DOHH2 (cell line): ENCODE measurements around the gene PDE4D.

Experiments
- H3F3A ChIP-seq: fragments of 200-600 bp; sonication (generic), shearing (Covaris generic); 2 replicates; pipeline ENCODE4 v1.6.0; 2016; ENCODE audit warnings: antibody characterized with exemption, mild to moderate bottlenecking; ENCODE audit not compliant: control insufficient read depth, insufficient read depth
- H3K27ac ChIP-seq: fragments of 200-600 bp; sonication (generic); 2 replicates; pipeline ENCODE4 v1.5.1; 2014; ENCODE audit warnings: low read depth, mild to moderate bottlenecking, low read length, moderate library complexity
- H3K27me3 ChIP-seq: fragments of 200-600 bp; sonication (generic); 2 replicates; pipeline ENCODE4 v1.6.1; 2014; ENCODE audit warnings: mild to moderate bottlenecking, low read length, mixed read lengths; ENCODE audit not compliant: control insufficient read depth
- H3K36me3 ChIP-seq: fragments of 200-600 bp; sonication (generic); 2 replicates; pipeline ENCODE4 v1.6.1; 2014; ENCODE audit warnings: mild to moderate bottlenecking, low read length, moderate library complexity, mixed read lengths; ENCODE audit not compliant: control insufficient read depth
- H3K4me1 ChIP-seq: fragments of 200-600 bp; sonication (generic); 2 replicates; pipeline ENCODE4 v1.6.1; 2014; ENCODE audit warnings: mild to moderate bottlenecking, low read length, mixed read lengths; ENCODE audit not compliant: control insufficient read depth
- H3K4me2 ChIP-seq: fragments of 200-600 bp; sonication (generic); 2 replicates; pipeline ENCODE4 v1.6.0; 2014; ENCODE audit warnings: mild to moderate bottlenecking, low read length, moderate library complexity
- H3K4me3 ChIP-seq: fragments of 200-600 bp; sonication (generic); 2 replicates; pipeline ENCODE4 v1.5.1; 2014; ENCODE audit warnings: mild to moderate bottlenecking, low read length, mixed read lengths
- H3K79me2 ChIP-seq: fragments of 200-600 bp; sonication (generic); 2 replicates; pipeline ENCODE4 v1.6.1; 2014; ENCODE audit warnings: mild to moderate bottlenecking, low read length, mixed read lengths; ENCODE audit not compliant: control insufficient read depth
- H3K9me2 ChIP-seq: fragments of 200-600 bp; sonication (generic); replicated peaks from 2 replicates; pipeline ENCODE4 v1.6.1; 2014; ENCODE audit warnings: mild to moderate bottlenecking, low read length, mixed read lengths; ENCODE audit not compliant: control insufficient read depth
- H3K9me3 ChIP-seq: fragments of 200-600 bp; sonication (generic); 2 replicates; pipeline ENCODE4 v1.6.1; 2014; ENCODE audit warnings: antibody characterized with exemption, low read length, mixed read lengths; ENCODE audit not compliant: control insufficient read depth, insufficient read depth
- H4K20me1 ChIP-seq: fragments of 200-600 bp; sonication (generic); 2 replicates; pipeline ENCODE4 v1.6.0; 2014; ENCODE audit warnings: low read depth, mild to moderate bottlenecking, antibody characterized with exemption, low read length, moderate library complexity; ENCODE audit not compliant: control insufficient read depth, insufficient read depth
- EZH2phosphoT487 ChIP-seq: fragments of 200-600 bp; sonication (generic); IDR thresholded peaks from 2 replicates; pipeline ENCODE4 v1.6.1; 2017; ENCODE audit warnings: borderline replicate concordance, mild to moderate bottlenecking, antibody characterized with exemption, low read length, moderate library complexity, mixed read lengths
- TF ChIP-seq, protein P1 (sequence below): fragments of 200-600 bp; sonication (generic); IDR thresholded peaks from one replicate; pipeline ENCODE4 v1.5.1; 2014; ENCODE audit warnings: antibody characterized with exemption, mild to moderate bottlenecking, low read depth, low read length; ENCODE audit not compliant: poor library complexity, severe bottlenecking

PDE4D gene

DNA sequence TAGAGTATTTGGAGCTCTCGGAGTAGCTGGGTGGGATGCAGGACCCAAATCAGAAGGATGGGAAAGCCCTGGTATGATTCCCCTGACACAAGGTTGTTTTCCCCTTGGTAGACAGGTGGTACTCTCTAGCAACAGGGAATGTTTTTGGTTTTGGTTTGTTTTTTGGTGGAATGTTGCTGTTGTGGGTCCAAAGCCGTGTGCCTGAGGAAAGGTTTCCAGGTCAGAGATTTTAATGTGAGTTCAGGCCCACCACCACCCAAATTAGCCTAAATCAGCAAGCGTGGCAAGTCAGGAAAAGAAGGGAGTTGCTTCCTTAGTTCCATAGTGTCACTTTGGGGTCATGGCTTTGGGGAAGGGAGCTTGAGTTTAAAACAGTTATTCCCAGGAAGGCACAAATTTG is 925.2 kb downstream of the PDE4D start:
- no peaks in the 10 kb centered on the region for H3K79me2 ChIP-seq
- H3K27me3 ChIP-seq = no peaks in the 10 kb centered on the region
- H3K9me3 ChIP-seq = no peaks in the 10 kb centered on the region
- no peaks in the 10 kb centered on the region for H3K9me2 ChIP-seq
- H3K4me3 ChIP-seq = no peak overlapping the region
- H3K4me1 ChIP-seq = no peaks in the 10 kb centered on the region
- H3K4me2 ChIP-seq = no peak overlapping the region
- no peaks in the 10 kb centered on the region for H3F3A ChIP-seq
- H3K27ac ChIP-seq = no peak overlapping the region
- TF ChIP-seq EZH2phosphoT487 = no peak
- TF ChIP-seq, protein P1, sequence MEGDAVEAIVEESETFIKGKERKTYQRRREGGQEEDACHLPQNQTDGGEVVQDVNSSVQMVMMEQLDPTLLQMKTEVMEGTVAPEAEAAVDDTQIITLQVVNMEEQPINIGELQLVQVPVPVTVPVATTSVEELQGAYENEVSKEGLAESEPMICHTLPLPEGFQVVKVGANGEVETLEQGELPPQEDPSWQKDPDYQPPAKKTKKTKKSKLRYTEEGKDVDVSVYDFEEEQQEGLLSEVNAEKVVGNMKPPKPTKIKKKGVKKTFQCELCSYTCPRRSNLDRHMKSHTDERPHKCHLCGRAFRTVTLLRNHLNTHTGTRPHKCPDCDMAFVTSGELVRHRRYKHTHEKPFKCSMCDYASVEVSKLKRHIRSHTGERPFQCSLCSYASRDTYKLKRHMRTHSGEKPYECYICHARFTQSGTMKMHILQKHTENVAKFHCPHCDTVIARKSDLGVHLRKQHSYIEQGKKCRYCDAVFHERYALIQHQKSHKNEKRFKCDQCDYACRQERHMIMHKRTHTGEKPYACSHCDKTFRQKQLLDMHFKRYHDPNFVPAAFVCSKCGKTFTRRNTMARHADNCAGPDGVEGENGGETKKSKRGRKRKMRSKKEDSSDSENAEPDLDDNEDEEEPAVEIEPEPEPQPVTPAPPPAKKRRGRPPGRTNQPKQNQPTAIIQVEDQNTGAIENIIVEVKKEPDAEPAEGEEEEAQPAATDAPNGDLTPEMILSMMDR = no peak
- peaks cover 3% of the 10 kb centered on the region; the same call in 1 of the 2 replicates for H3K36me3 ChIP-seq
- H4K20me1 ChIP-seq = no peaks in the 10 kb centered on the region

DNA sequence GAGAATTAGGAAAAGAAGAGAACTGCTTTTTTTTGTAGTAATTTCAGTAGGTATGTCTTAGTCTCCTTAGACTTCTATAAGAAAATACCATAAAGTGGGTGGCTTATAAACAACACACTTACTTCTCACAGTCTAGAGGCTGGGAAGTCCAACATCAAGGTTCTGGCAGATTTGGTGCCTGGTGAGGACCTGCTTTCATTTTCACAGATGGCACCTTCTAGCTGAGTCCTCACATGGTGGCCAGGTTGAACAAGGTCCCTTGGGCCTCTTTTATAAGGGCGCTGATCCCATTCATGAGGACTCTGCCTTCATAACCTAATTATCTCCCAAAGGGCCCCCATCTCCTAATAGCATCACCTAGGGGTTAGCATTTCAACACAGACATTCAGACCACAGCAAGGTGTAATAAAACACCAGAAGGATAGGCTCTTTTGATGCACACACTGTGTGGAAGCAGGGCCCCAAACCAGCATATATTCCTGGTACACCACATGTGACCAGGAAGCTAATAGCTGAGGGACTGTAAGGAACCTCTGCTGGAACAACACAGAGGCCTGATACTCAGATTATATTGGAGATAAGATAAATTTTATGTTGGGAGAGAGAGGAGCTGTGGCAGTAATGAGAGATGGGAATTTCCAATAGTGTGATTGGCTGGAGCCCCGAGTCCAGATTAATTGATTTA is 925.8 kb downstream of the PDE4D start:
- H3K36me3 ChIP-seq = no peaks in the 10 kb centered on the region
- H4K20me1 ChIP-seq = no peaks in the 10 kb centered on the region
- no peak for TF ChIP-seq EZH2phosphoT487
- TF ChIP-seq, protein P1 = no peak
- peaks cover 3% of the 10 kb centered on the region for H3K4me1 ChIP-seq
- H3K27ac ChIP-seq = no peak overlapping the region
- H3K79me2 ChIP-seq = no peaks in the 10 kb centered on the region
- H3F3A ChIP-seq = no peaks in the 10 kb centered on the region
- no peaks in the 10 kb centered on the region for H3K9me3 ChIP-seq
- no peak overlapping the region for H3K4me3 ChIP-seq
- H3K4me2 ChIP-seq = no peak overlapping the region
- no peaks in the 10 kb centered on the region for H3K9me2 ChIP-seq
- H3K27me3 ChIP-seq = no peaks in the 10 kb centered on the region

DNA sequence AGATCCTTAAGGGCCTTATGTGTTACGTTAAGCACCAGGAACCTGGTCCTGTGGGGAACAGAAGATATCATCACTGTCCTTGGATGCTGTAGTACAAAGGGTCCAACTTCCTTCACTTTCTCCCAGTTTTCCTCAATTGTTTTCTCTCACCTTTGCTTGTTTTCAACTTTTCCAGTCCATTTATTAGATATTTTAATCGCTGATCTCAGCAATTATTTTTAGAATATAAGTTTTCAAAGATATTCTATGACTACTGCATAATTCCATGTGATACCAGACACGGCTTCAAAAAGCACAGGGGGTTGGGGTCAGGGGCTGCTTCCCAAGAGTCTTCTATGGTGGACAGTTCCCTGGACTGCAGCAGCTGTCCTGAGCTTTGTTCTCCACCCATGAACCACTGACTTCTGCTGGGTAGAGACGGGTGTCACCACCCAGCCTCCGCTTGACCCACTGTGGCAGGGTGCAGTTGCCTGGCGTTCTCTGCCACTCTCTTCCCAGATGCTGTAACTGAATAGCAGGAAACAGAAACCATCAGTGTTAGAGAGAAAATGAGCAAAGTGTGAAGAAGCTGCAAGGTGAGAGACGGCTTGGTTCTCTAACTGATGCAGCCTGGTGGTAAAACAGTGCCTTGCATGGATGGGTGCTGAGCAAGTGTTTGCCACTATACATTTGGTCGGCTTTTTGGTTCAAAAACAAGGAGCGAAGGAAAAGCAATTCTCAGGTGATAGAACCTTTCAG is 927.7 kb downstream of the PDE4D start:
- H3K27ac ChIP-seq = no peak overlapping the region
- H3K9me2 ChIP-seq = no peaks in the 10 kb centered on the region
- no peak for TF ChIP-seq EZH2phosphoT487
- TF ChIP-seq, protein P1 = no peak
- no peaks in the 10 kb centered on the region for H3F3A ChIP-seq
- H4K20me1 ChIP-seq = no peaks in the 10 kb centered on the region
- no peaks in the 10 kb centered on the region for H3K27me3 ChIP-seq
- no peak overlapping the region for H3K4me2 ChIP-seq
- H3K9me3 ChIP-seq = peaks cover 5% of the 10 kb centered on the region; the same call in 1 of the 2 replicates
- H3K4me1 ChIP-seq = peaks cover 21% of the 10 kb centered on the region
- H3K36me3 ChIP-seq = no peaks in the 10 kb centered on the region
- H3K4me3 ChIP-seq = no peak overlapping the region
- H3K79me2 ChIP-seq = no peaks in the 10 kb centered on the region
